ENCODE data around the gene SCRN2. TPM values are rescaled to one million over a fixed set of nuclear protein-coding genes. Genes with fewer than 3 reads are reported as not detected.

Gene SCRN2
- total and polyA plus RNA-seq, 2 of the 8 experiments (the other 6 are each of a cell fraction or from before 2014, with no cell fraction given) = 24.4 to 42.3 TPM

DNA sequence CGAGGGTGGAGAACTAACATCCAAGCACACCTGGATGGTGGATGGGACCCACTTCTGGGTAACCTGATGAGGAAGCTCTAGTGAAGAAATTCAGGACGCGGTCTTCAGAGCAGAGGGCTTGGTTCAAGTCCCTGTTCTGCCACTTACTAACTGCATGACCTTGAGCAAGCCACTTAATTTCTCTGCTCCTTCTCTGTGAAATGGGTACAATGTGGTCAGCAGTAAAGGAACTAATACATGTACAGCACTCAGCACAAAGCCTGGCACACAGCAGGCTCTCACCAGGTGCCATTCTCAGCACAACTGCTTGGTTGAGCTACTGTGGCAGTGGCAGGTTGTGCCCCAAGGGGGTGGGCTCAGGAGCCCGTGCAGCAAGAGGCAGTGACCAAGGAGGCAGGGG, 17.6 kb downstream of the SCRN2 start (continued):
- TF ChIP-seq SAP30 (IDR thresholded peaks at IDR 0.05; ENCODE audit: insufficient read depth, insufficient replicate concordance, low read length) (no peak), ZNF274 (IDR thresholded peaks at IDR 0.05; ENCODE audit: borderline replicate concordance, extremely low read depth, low read length) (no peak), NANOG (IDR thresholded peaks at IDR 0.05; ENCODE audit: insufficient read depth, low read depth, low read length, poor library complexity, severe bottlenecking) (no peak), HDAC2 (IDR thresholded peaks at IDR 0.05; ENCODE audit: borderline replicate concordance in 1 of 2, low read depth in 2 of 2, low read length in 2 of 2) (no peak)

Measured in H1 (cell line).